ENCODE measurements around the gene ITPR2. TPM values are rescaled to one million over a fixed set of nuclear protein-coding genes. Genes with fewer than 3 reads are reported as not detected.

The ITPR2 gene
- total RNA-seq, 1 experiment from 2014 or later, result 26.0 TPM

DNA sequence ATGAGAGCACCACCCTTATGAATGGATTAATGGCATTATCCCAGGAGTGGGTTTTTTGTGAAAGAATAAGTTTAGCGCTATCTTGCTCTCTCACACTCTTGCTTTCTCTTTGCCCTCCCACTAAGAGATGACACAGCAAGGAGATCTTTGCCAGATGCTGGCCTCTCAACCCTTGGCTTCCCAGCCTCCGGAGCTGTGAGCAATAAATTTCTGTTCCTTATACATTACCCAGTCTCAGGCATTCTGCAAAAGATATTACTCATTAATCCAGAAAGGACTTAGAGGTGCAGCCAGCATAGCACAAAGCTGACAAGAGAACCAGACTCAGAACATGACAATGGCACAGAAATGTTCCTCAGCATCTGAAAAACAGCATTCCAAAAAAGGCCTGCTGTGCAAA is 190.6 kb downstream of the ITPR2 start:
- no peak overlapping the region for H3K27ac ChIP-seq
- H2AFZ ChIP-seq, result no peak overlapping the region
- H3K4me1 ChIP-seq (replicated peaks; ENCODE audit: insufficient read depth), result no peaks in the 10 kb centered on the region
- CTCF ChIA-PET, result interaction anchor here (0.6 kb wide), 1 partner anchor 545 kb away, joined by 3 read pairs; no protein-coding TSS in a partner anchor
- H3K9me2 ChIP-seq (ENCODE audit: insufficient read depth), result no peaks in the 10 kb centered on the region
- no peak overlapping the region for H3K4me2 ChIP-seq
- no peaks in the 10 kb centered on the region for H3F3A ChIP-seq (ENCODE audit: insufficient read depth, low read depth)
- no peaks in the 10 kb centered on the region for H3K27me3 ChIP-seq (ENCODE audit: insufficient read depth, low read depth)
- BruUV-seq (replicated peaks), result no TSS peak
- no peaks in the 10 kb centered on the region for H4K20me1 ChIP-seq (ENCODE audit: insufficient read depth)
- peaks cover 3% of the 10 kb centered on the region; the same call in 1 of the 2 replicates for H3K9me3 ChIP-seq (ENCODE audit: insufficient read depth, low read depth)
- H3K79me2 ChIP-seq (ENCODE audit: low read depth), result no peaks in the 10 kb centered on the region
- intact Hi-C loops (cut with micrococcal nuclease; ENCODE audit: unreplicated experiment), result no loop called here
- POLR2A ChIA-PET (ENCODE audit: unreplicated experiment), result no interaction called here
- H3K4me3 ChIP-seq, result no peak overlapping the region
- H3K36me3 ChIP-seq (ENCODE audit: low read depth), result no peaks in the 10 kb centered on the region
- no peak for TF ChIP-seq EZH2 (IDR thresholded peaks at IDR 0.05; ENCODE audit: low read depth)
- TF ChIP-seq, protein P1, sequence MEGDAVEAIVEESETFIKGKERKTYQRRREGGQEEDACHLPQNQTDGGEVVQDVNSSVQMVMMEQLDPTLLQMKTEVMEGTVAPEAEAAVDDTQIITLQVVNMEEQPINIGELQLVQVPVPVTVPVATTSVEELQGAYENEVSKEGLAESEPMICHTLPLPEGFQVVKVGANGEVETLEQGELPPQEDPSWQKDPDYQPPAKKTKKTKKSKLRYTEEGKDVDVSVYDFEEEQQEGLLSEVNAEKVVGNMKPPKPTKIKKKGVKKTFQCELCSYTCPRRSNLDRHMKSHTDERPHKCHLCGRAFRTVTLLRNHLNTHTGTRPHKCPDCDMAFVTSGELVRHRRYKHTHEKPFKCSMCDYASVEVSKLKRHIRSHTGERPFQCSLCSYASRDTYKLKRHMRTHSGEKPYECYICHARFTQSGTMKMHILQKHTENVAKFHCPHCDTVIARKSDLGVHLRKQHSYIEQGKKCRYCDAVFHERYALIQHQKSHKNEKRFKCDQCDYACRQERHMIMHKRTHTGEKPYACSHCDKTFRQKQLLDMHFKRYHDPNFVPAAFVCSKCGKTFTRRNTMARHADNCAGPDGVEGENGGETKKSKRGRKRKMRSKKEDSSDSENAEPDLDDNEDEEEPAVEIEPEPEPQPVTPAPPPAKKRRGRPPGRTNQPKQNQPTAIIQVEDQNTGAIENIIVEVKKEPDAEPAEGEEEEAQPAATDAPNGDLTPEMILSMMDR (conservative IDR thresholded peaks at IDR 0.05), result no peak
- DNase-seq, result no peak

DNA sequence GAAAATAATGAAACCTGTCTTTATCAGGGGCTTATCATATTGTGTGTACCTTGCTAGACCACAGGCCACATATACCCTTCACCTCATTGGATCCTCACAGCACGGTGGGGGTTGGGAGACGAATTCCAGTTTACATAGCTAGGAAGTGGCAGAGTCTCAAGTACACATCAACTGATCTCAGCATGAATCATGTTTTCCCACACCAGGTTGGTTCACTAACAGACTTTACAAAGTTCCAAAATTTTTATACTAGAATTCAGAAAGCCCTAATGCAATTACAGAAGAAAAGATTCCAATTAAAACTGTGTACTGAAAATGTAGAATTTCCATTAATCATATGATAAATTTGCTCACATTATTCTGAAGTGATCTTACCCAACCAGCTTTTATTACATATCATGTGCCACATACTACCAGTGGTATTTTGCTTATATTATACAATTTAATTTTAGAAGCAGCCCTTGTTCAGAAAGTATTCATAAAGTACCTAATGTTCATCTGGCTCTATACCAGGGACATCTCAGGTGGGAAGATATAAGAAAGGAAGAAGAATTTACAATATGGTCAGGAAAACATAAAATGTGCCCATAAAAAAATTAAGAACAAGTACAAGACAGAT is 196.2 kb downstream of the ITPR2 start:
- no peak for TF ChIP-seq EZH2 (IDR thresholded peaks at IDR 0.05; ENCODE audit: low read depth)
- TF ChIP-seq, protein P1 (conservative IDR thresholded peaks at IDR 0.05), result no peak
- peak overlapping the region; percentile 28 for H3K4me2 ChIP-seq
- no peak for DNase-seq
- intact Hi-C loops (cut with micrococcal nuclease; ENCODE audit: unreplicated experiment), result loop anchor here (10.0 kb wide), 1 partner anchor 378 kb away; the partner anchor contains the start of gene TM7SF3
- H3F3A ChIP-seq (ENCODE audit: insufficient read depth, low read depth), result no peaks in the 10 kb centered on the region
- H3K9me2 ChIP-seq (ENCODE audit: insufficient read depth), result no peaks in the 10 kb centered on the region
- H3K9me3 ChIP-seq (ENCODE audit: insufficient read depth, low read depth), result peaks cover 3% of the 10 kb centered on the region; the same call in 1 of the 2 replicates
- H4K20me1 ChIP-seq (ENCODE audit: insufficient read depth), result no peaks in the 10 kb centered on the region; the same call in 1 of the 2 replicates
- CTCF ChIA-PET, result no interaction called here
- no peak overlapping the region for H3K4me3 ChIP-seq
- no peak overlapping the region for H3K27ac ChIP-seq
- H3K79me2 ChIP-seq (ENCODE audit: low read depth), result no peaks in the 10 kb centered on the region
- H3K27me3 ChIP-seq (ENCODE audit: insufficient read depth, low read depth), result no peaks in the 10 kb centered on the region
- H3K36me3 ChIP-seq (ENCODE audit: low read depth), result no peaks in the 10 kb centered on the region
- no TSS peak for BruUV-seq (replicated peaks)
- POLR2A ChIA-PET (ENCODE audit: unreplicated experiment), result no interaction called here
- H3K4me1 ChIP-seq (replicated peaks; ENCODE audit: insufficient read depth), result peaks cover 8% of the 10 kb centered on the region
- H2AFZ ChIP-seq, result no peak overlapping the region

DNA sequence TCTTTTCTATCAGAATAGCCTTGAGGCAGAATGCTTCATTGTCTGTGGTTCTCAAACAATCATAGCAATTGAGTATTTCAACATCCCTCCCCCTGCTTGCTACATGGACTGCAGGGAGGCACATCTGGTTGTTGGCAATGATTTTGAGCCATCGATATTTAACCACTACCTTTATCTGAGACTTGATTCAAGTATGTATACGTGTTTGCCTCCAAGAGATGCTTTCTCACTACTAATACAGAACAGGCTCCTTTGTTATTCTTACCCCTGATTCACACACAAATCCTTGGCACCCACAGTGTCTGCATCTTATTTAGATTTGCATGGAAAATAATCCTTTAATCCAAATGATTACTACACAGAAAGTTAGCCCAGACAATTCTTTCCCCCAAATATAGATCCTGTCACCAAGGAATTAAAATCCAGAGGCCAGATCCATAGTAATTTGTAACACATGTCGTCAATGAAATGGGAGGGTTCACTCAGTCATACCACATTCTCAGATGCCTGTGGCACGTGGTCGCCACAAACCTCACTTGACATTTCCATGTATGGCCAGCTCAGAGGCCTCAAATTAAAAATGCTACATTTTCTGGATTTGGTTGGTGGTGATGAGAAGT is 199.3 kb downstream of the ITPR2 start:
- Histone ChIP-seq H3K4me2 (no peak overlapping the region), H4K20me1 (ENCODE audit: insufficient read depth) (no peaks in the 10 kb centered on the region; the same call in 1 of the 2 replicates), H3K27ac (no peak overlapping the region), H3K27me3 (ENCODE audit: insufficient read depth, low read depth) (no peaks in the 10 kb centered on the region), H3K4me1 (replicated peaks; ENCODE audit: insufficient read depth) (peaks cover 14% of the 10 kb centered on the region), H3F3A (ENCODE audit: insufficient read depth, low read depth) (no peaks in the 10 kb centered on the region), H2AFZ (no peak overlapping the region), H3K4me3 (no peak overlapping the region), H3K36me3 (ENCODE audit: low read depth) (no peaks in the 10 kb centered on the region; the same call in 1 of the 2 replicates), H3K9me3 (ENCODE audit: insufficient read depth, low read depth) (no peaks in the 10 kb centered on the region), H3K79me2 (ENCODE audit: low read depth) (no peaks in the 10 kb centered on the region), H3K9me2 (ENCODE audit: insufficient read depth) (no peaks in the 10 kb centered on the region)
- no peak for DNase-seq
- CTCF ChIA-PET, result no interaction called here
- POLR2A ChIA-PET (ENCODE audit: unreplicated experiment), result no interaction called here
- BruUV-seq (replicated peaks), result no TSS peak
- intact Hi-C loops (cut with micrococcal nuclease; ENCODE audit: unreplicated experiment), result loop anchor here (10.0 kb wide), 1 partner anchor 381 kb away; the partner anchor contains the start of gene TM7SF3
- no peak for TF ChIP-seq EZH2 (IDR thresholded peaks at IDR 0.05; ENCODE audit: low read depth)
- TF ChIP-seq, protein P1 (conservative IDR thresholded peaks at IDR 0.05), result no peak

All from PC-9 (cell line).